Measurements from ENCODE around the gene DIO3.

DNA sequence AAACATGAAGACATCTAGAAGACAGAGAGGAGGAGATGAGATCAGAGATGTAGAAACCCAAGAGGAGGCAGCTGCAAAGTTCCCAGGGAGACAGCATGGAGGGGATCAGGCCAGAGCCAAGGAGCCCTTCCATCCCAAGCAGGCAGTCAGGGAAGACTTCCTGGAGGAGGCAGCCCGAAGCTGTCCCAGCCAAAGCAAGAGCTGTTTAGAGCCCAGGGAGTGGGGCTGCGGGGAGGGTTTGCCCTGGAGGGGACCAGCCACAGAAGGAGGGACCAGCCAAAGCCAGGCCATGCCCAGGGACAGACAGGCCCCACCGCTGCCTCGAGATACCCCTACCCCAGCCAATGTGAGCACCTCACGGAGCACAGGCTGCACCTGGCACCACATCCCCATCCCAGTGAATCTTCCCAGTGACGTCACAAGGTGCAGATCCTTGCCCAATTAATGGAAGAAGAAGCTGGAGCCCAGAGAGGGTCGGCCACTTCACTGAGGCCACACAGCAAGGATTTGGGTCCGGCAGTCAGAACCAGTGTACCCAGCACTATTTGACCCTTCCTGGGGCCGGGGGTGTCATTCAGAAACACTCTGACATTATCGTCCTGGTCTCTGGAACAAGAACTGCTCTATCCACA is 14.1 kb upstream of the DIO3 start:
- TF ChIP-seq, protein P1, sequence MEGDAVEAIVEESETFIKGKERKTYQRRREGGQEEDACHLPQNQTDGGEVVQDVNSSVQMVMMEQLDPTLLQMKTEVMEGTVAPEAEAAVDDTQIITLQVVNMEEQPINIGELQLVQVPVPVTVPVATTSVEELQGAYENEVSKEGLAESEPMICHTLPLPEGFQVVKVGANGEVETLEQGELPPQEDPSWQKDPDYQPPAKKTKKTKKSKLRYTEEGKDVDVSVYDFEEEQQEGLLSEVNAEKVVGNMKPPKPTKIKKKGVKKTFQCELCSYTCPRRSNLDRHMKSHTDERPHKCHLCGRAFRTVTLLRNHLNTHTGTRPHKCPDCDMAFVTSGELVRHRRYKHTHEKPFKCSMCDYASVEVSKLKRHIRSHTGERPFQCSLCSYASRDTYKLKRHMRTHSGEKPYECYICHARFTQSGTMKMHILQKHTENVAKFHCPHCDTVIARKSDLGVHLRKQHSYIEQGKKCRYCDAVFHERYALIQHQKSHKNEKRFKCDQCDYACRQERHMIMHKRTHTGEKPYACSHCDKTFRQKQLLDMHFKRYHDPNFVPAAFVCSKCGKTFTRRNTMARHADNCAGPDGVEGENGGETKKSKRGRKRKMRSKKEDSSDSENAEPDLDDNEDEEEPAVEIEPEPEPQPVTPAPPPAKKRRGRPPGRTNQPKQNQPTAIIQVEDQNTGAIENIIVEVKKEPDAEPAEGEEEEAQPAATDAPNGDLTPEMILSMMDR (IDR thresholded peaks at IDR 0.05; ENCODE audit: low read depth, low read length, poor library complexity, severe bottlenecking): no peak
- no peak for TF ChIP-seq EZH2phosphoT487 (IDR thresholded peaks at IDR 0.05; ENCODE audit: borderline replicate concordance, low read length)
